OCI-LY1 (cell line): Measurements from ENCODE around the gene LZTR1.

Source experiments
- H2AFZ ChIP-seq: fragments of 200-600 bp; sonication (generic), shearing (Covaris generic); 2 replicates; pipeline ENCODE4 v1.6.0; 2014; ENCODE audit warnings: antibody characterized with exemption, mild to moderate bottlenecking, low read length
- H3F3A ChIP-seq: fragments of 200-600 bp; sonication (generic), shearing (Covaris generic); 2 replicates; pipeline ENCODE4 v1.6.0; 2014; ENCODE audit warnings: mild to moderate bottlenecking, antibody characterized with exemption, low read length, moderate library complexity; ENCODE audit not compliant: insufficient read depth
- H3K27ac ChIP-seq: fragments of 200-600 bp; sonication (generic); 2 replicates; pipeline ENCODE4 v1.5.1; 2014; ENCODE audit warnings: low read length, mixed run types, mild to moderate bottlenecking, low read depth; ENCODE audit not compliant: poor library complexity, severe bottlenecking
- H3K27me3 ChIP-seq: fragments of 200-600 bp; sonication (generic); 2 replicates; pipeline ENCODE4 v1.6.0; 2014; ENCODE audit warnings: antibody characterized with exemption, mild to moderate bottlenecking, low read length, moderate library complexity; ENCODE audit not compliant: insufficient read depth
- H3K36me3 ChIP-seq: fragments of 200-600 bp; sonication (generic); 2 replicates; pipeline ENCODE4 v1.6.1; 2014; ENCODE audit warnings: mild to moderate bottlenecking, antibody characterized with exemption, low read length, moderate library complexity, mixed read lengths; ENCODE audit not compliant: insufficient read depth
- H3K4me1 ChIP-seq: fragments of 200-600 bp; sonication (generic); 2 replicates; pipeline ENCODE4 v1.5.1; 2014; ENCODE audit warnings: mild to moderate bottlenecking, low read length, moderate library complexity; ENCODE audit not compliant: insufficient read depth, severe bottlenecking
- H3K4me2 ChIP-seq: fragments of 200-600 bp; sonication (generic), shearing (Covaris generic); 2 replicates; pipeline ENCODE4 v1.6.1; 2014; ENCODE audit warnings: low read length
- H3K4me3 ChIP-seq: fragments of 200-600 bp; sonication (generic); 2 replicates; pipeline ENCODE4 v1.5.1; 2014; ENCODE audit warnings: low read length, low read depth, mild to moderate bottlenecking, mixed read lengths; ENCODE audit not compliant: poor library complexity, severe bottlenecking
- H3K79me2 ChIP-seq: fragments of 200-600 bp; shearing (Covaris generic); 2 replicates; pipeline ENCODE4 v1.6.1; 2016; ENCODE audit warnings: mixed run types, low read length, mixed read lengths; ENCODE audit not compliant: insufficient read depth
- H3K9ac ChIP-seq: fragments of 200-600 bp; sonication (generic), shearing (Covaris generic); 2 replicates; pipeline ENCODE4 v1.6.1; 2014; ENCODE audit warnings: mild to moderate bottlenecking, low read length, mixed read lengths
- H3K9me2 ChIP-seq: fragments of 200-600 bp; sonication (generic), shearing (Covaris generic); 2 replicates; pipeline ENCODE4 v1.6.1; 2014; ENCODE audit warnings: low read depth, mild to moderate bottlenecking, low read length, mixed read lengths
- H3K9me3 ChIP-seq: fragments of 200-600 bp; shearing (Covaris generic); 2 replicates; pipeline ENCODE4 v1.6.1; 2014; ENCODE audit warnings: low read length, mixed read lengths
- H4K20me1 ChIP-seq: fragments of 200-600 bp; sonication (generic), shearing (Covaris generic); 2 replicates; pipeline ENCODE4 v1.6.0; 2016; ENCODE audit warnings: mild to moderate bottlenecking, low read length; ENCODE audit not compliant: insufficient read depth
- CTCF ChIP-seq: fragments of 200-600 bp; sonication (generic), shearing (Covaris generic); IDR thresholded peaks from 2 replicates; pipeline ENCODE4 v1.5.1; 2017; ENCODE audit warnings: mild to moderate bottlenecking, antibody characterized with exemption, low read length, moderate library complexity, mixed read lengths
- EZH2 ChIP-seq: fragments of 200-600 bp; sonication (generic), shearing (Covaris generic); IDR thresholded peaks from 2 replicates; pipeline ENCODE4 v1.8.0; 2017; ENCODE audit warnings: borderline replicate concordance, mixed run types, mild to moderate bottlenecking, antibody characterized with exemption, low read length, moderate library complexity, mixed read lengths

LZTR1 gene

GRCh38 chr22:21032868-21033688 lies 51.0 kb downstream of the LZTR1 start:
- Histone ChIP-seq H3K27me3 (0 out of 2 replicates have a peak, but pooled peaks cover 10% of the 10 kb centered on the region), H3K9me2 (no peaks in the 10 kb centered on the region), H2AFZ (no peak overlapping the region), H3K36me3 (no peaks in the 10 kb centered on the region), H3F3A (no peaks in the 10 kb centered on the region), H3K4me1 (no peaks in the 10 kb centered on the region), H3K4me3 (no peak overlapping the region), H4K20me1 (no peaks in the 10 kb centered on the region), H3K4me2 (no peak overlapping the region), H3K27ac (no peak overlapping the region), H3K79me2 (no peaks in the 10 kb centered on the region), H3K9me3 (no peaks in the 10 kb centered on the region), H3K9ac (no peak overlapping the region)
- no peak for TF ChIP-seq CTCF
- TF ChIP-seq EZH2, result no peak

- H3F3A ChIP-seq, result no peaks in the 10 kb centered on the region
- no peaks in the 10 kb centered on the region for H4K20me1 ChIP-seq
- 0 out of 2 replicates have a peak, but pooled peaks cover 10% of the 10 kb centered on the region for H3K27me3 ChIP-seq
- no peak overlapping the region for H3K4me2 ChIP-seq
- no peaks in the 10 kb centered on the region for H3K9me2 ChIP-seq
- no peak overlapping the region for H3K9ac ChIP-seq
- no peak overlapping the region for H2AFZ ChIP-seq
- no peak overlapping the region for H3K27ac ChIP-seq
- no peaks in the 10 kb centered on the region for H3K4me1 ChIP-seq
- H3K36me3 ChIP-seq, result no peaks in the 10 kb centered on the region
- no peaks in the 10 kb centered on the region for H3K9me3 ChIP-seq
- TF ChIP-seq EZH2 (no peak), CTCF (no peak)
- no peaks in the 10 kb centered on the region for H3K79me2 ChIP-seq
- H3K4me3 ChIP-seq, result no peak overlapping the region
These were observed 51.8 kb downstream of the LZTR1 start for GRCh38 chr22:21033895-21034294.

GRCh38 chr22:21034989-21035388 lies 52.9 kb downstream of the LZTR1 start:
- Histone ChIP-seq H3K9me3 (no peaks in the 10 kb centered on the region), H3K79me2 (no peaks in the 10 kb centered on the region), H4K20me1 (no peaks in the 10 kb centered on the region), H3K4me1 (no peaks in the 10 kb centered on the region), H3K27me3 (0 out of 2 replicates have a peak, but pooled peaks cover 10% of the 10 kb centered on the region), H3K9me2 (no peaks in the 10 kb centered on the region), H3K27ac (no peak overlapping the region), H3K4me2 (no peak overlapping the region), H3K9ac (no peak overlapping the region), H2AFZ (no peak overlapping the region), H3F3A (no peaks in the 10 kb centered on the region), H3K4me3 (no peak overlapping the region), H3K36me3 (no peaks in the 10 kb centered on the region)
- TF ChIP-seq EZH2 (no peak), CTCF (no peak)
